ENCODE data around the gene NKD2.

Gene NKD2, protein sequence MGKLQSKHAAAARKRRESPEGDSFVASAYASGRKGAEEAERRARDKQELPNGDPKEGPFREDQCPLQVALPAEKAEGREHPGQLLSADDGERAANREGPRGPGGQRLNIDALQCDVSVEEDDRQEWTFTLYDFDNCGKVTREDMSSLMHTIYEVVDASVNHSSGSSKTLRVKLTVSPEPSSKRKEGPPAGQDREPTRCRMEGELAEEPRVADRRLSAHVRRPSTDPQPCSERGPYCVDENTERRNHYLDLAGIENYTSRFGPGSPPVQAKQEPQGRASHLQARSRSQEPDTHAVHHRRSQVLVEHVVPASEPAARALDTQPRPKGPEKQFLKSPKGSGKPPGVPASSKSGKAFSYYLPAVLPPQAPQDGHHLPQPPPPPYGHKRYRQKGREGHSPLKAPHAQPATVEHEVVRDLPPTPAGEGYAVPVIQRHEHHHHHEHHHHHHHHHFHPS

DNA sequence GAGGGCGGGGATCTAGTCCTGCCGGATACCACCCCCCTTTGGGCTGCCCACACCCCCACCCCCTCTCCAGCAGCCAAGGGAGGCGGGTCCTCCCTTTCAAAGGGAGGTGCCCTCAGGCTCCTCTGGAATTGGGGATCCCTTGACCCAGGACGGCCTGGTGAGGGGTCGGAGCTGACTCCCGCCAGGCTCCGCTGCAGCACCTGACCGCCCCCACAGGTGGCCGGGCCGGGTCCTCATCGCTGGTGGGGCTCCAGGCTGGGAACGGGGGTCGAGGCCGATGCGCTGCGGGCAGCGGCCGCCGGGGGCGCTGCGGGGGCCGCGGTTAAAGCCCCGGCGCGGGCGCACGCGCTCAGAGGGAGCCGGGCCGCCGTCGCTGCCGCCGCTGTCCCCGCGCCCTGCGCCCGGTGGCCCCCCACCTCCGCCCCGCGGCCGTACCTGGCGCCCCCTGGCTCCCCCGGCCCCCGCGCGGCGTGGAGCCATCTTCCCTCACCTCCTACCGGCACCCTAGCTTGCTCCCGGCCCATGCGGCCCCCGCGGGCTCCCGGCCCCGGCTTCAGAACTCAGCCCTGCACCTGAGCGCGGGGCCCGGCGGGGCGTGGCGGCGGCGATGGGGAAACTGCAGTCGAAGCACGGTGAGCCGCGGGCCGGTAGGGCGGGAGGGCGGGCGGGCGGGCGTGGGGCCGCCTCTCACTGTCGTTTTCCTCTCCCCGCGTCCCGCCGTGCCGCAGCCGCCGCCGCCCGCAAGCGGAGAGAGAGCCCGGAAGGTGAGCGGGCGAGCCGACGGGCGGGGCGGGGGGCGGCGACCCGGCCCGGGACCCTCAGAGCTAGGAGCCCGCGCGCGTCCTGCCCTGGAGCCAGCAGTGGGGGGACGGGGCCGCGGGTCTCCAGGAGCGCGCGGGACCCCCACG lies at the start of gene NKD2:
TSS of gene NKD2 (plus strand) at position 352 of the 908 bp plus-strand sequence. CDS start at position 608, 256 bp downstream.
- no peak within 1 kb of the TSS for H3K27ac Mint-ChIP-seq
- peaks cover 27% of the 10 kb centered on the region for H3K4me1 Mint-ChIP-seq
- DNase-seq: peak; percentile 82
- H3K27me3 Mint-ChIP-seq (ENCODE audit: low read depth, poor library complexity): peaks cover 65% of the 10 kb centered on the region
- no peaks in the 10 kb centered on the region for H3K36me3 Mint-ChIP-seq (ENCODE audit: low read depth)
- H3K4me3 Mint-ChIP-seq: peak within 1 kb of the TSS; percentile 80
- no peaks in the 10 kb centered on the region for H3K9me3 Mint-ChIP-seq
- TF ChIP-seq, protein P1, sequence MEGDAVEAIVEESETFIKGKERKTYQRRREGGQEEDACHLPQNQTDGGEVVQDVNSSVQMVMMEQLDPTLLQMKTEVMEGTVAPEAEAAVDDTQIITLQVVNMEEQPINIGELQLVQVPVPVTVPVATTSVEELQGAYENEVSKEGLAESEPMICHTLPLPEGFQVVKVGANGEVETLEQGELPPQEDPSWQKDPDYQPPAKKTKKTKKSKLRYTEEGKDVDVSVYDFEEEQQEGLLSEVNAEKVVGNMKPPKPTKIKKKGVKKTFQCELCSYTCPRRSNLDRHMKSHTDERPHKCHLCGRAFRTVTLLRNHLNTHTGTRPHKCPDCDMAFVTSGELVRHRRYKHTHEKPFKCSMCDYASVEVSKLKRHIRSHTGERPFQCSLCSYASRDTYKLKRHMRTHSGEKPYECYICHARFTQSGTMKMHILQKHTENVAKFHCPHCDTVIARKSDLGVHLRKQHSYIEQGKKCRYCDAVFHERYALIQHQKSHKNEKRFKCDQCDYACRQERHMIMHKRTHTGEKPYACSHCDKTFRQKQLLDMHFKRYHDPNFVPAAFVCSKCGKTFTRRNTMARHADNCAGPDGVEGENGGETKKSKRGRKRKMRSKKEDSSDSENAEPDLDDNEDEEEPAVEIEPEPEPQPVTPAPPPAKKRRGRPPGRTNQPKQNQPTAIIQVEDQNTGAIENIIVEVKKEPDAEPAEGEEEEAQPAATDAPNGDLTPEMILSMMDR (IDR thresholded peaks at IDR 0.05): peak; percentile 48

DNA sequence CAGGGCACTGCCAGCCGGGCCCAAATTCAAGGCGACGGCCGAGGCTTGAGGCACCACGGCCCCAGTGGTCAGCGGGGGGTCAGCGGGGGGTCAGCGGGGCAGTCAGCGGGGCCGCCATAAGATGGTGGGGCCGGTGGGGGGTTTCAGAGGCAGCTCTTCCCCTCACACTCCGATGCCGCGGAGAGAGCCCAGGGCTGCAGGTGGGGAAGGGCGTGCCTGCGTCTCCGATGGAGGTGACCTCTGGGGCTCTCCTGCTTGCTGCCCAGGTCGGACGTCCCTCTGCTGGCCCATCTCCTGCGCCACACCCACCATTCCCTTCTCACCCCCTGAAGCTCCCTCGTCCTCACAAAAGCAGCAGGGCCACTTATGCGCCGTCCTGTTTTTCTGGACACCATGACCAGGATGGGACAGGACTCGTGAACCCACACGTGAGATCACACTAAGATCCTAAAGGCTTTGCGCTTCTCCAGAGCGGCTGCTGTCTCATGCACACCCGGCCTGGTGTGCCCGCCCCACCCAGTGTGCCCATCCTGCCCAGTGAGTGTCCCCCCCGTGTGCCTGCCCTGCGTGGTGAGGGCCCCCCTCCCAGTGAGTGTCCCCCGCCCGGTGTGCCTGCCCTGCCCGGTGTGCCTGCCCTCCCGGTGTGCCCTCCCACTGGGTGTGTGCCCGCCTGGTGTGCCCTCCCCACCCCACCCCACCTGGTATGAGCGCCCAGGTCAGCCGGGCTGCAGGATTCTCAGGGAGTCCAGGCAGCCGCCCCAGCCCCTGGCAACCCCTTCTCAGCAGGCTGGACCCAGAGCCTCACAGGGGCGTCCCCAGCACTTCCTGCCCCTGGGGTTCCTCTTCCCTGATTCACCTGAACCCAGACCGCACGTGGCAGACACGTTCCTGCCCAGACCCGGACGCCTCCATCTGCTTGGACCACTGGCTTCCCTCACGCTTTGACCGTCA lies 48.7 kb upstream of the NKD2 start:
- Mint-ChIP-seq H3K9me3 (no peaks in the 10 kb centered on the region), H3K4me1 (peaks cover 48% of the 10 kb centered on the region), H3K4me3 (no peak overlapping the region), H3K27ac (peak overlapping the region; percentile 85), H3K27me3 (ENCODE audit: low read depth, poor library complexity) (peaks cover 12% of the 10 kb centered on the region), H3K36me3 (ENCODE audit: low read depth) (no peaks in the 10 kb centered on the region)
- DNase-seq: no peak
- TF ChIP-seq, protein P1 (IDR thresholded peaks at IDR 0.05): no peak

DNA sequence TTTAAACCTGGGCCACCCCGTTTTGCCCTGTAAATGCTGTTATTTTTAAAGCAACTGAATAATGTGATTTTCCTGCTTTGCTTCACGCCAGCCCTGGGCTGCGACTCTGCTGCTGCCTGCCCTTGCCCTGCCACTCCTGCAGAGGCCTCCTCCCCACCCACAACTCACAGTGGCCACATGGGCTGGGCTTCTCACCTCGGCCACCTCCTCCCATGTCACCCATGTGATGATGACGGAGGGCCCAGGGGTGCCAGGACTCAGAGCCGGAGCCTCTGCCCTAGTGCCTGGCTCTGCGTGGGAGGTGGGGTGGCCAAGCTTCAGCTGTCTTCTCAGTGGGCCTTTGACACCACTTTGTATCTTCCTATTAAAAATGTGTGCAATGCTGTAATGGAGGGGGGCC lies 48.1 kb upstream of the NKD2 start:
- TF ChIP-seq, protein P1 (IDR thresholded peaks at IDR 0.05): no peak
- no peaks in the 10 kb centered on the region for H3K36me3 Mint-ChIP-seq (ENCODE audit: low read depth)
- no peak overlapping the region for H3K4me3 Mint-ChIP-seq
- no peak for DNase-seq
- H3K27me3 Mint-ChIP-seq (ENCODE audit: low read depth, poor library complexity): peaks cover 5% of the 10 kb centered on the region
- H3K9me3 Mint-ChIP-seq: no peaks in the 10 kb centered on the region
- peaks cover 47% of the 10 kb centered on the region for H3K4me1 Mint-ChIP-seq
- H3K27ac Mint-ChIP-seq: peak overlapping the region; percentile 85

DNA sequence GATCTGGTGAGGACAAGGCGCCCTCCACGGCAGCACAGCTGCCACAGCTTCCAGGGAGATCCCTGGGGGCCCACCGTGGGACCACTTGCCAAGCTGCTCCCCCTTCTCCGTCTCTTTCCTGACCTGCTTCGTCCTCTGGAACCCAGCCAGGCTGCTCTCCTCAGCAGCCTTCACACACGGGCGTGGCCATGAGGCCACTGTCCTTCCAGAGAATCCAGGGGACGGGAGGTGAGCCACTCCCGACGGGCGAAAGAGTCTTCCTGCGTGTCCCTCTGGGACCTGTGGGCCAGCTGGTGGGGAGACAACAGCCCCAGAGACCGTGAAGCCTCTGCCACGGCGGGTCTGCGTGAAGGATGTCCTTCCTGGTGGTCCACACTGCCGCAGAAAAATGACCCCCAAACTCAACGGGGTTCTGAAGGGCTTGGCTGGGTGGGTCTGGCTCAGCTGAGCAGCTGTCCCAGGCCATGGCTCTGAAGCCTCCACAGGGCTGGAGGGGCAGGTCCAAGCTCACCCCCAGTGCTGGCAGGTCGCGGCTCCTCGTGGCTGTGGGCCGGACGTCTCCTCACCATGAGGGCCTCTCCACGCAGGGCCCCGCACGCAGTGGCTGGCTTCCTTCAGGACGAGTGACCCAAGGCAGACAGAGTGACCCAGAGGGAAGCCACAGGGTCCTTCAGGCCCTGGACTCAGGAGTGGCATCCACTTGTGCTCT lies 47.4 kb upstream of the NKD2 start:
- no peak overlapping the region for H3K4me3 Mint-ChIP-seq

More for the DNA sequence above, 47.4 kb upstream of the NKD2 start:
- no peak overlapping the region for H3K27ac Mint-ChIP-seq
- no peaks in the 10 kb centered on the region for H3K36me3 Mint-ChIP-seq (ENCODE audit: low read depth)
- DNase-seq: no peak
- no peaks in the 10 kb centered on the region for H3K9me3 Mint-ChIP-seq
- H3K27me3 Mint-ChIP-seq (ENCODE audit: low read depth, poor library complexity): peaks cover 4% of the 10 kb centered on the region
- peaks cover 44% of the 10 kb centered on the region for H3K4me1 Mint-ChIP-seq
- TF ChIP-seq, protein P1 (IDR thresholded peaks at IDR 0.05): no peak
